Measurements from ENCODE around the gene CYP27A1.
A peak's percentile ranks its signal among the peaks of the same experiment; 100 is the strongest.

The CYP27A1 gene

GRCh38 chr2:218782528-218782844 lies 539 bp downstream of the CYP27A1 start:
- no peak overlapping the region for H4K91ac ChIP-seq (ENCODE audit: low read depth, low read length)
- H2BK120ac ChIP-seq (ENCODE audit: insufficient read depth, low read length, poor library complexity) = no peak overlapping the region
- peaks cover 4% of the 10 kb centered on the region for H3K79me1 ChIP-seq (ENCODE audit: low read length)
- H3K18ac ChIP-seq (ENCODE audit: low read length) = no peak overlapping the region
- H3K4me3 ChIP-seq (ENCODE audit: low read depth, low read length) = no peak overlapping the region
- H4K12ac ChIP-seq (ENCODE audit: low read depth, low read length) = peak overlapping the region; percentile 92
- DNase-seq = no peak
- WGBS (ENCODE audit: extremely low coverage, insufficient coverage, insufficient read length) = no CpG with 5 or more reads among the region's 6 CpGs
- peaks cover 3% of the 10 kb centered on the region for H3K79me2 ChIP-seq (ENCODE audit: control insufficient read depth, insufficient read depth, low read length, poor library complexity)
- no peak overlapping the region for H3K4ac ChIP-seq (ENCODE audit: low read depth, low read length)
- H2AFZ ChIP-seq (ENCODE audit: insufficient read depth, low read length, poor library complexity) = no peak overlapping the region
- no peak overlapping the region for H3K23ac ChIP-seq (ENCODE audit: low read length)
- no peak overlapping the region for H3K27ac ChIP-seq (ENCODE audit: low read depth, low read length)
- no peak overlapping the region for H2BK5ac ChIP-seq (ENCODE audit: low read depth, low read length, poor library complexity)
- H3K36me3 ChIP-seq (ENCODE audit: control insufficient read depth in 1 of 2, insufficient read depth in 2 of 2, low read length in 2 of 2) = no peaks in the 10 kb centered on the region
- peaks cover 12% of the 10 kb centered on the region for H3K27me3 ChIP-seq (ENCODE audit: insufficient read depth, low read length)
- H3K9ac ChIP-seq (ENCODE audit: low read length) = no peak overlapping the region
- peak overlapping the region; percentile 77 for H4K8ac ChIP-seq (ENCODE audit: low read depth, low read length)
- H2BK12ac ChIP-seq (ENCODE audit: low read length) = no peak overlapping the region
- H3K14ac ChIP-seq (ENCODE audit: low read length) = no peak overlapping the region
- H2AK5ac ChIP-seq (ENCODE audit: low read length) = no peak overlapping the region
- peaks cover 3% of the 10 kb centered on the region for H3K9me3 ChIP-seq (ENCODE audit: insufficient read depth, low read depth, low read length)
- peak overlapping the region; percentile 87 for H3K4me2 ChIP-seq (ENCODE audit: low read length)
- peaks cover 2 to 6% of the 10 kb centered on the region in 2 experiments for H3K4me1 ChIP-seq (ENCODE audit: control insufficient read depth in 1 of 2, insufficient read depth in 2 of 2, low read length in 2 of 2)

GRCh38 chr2:218783688-218784087 lies 1.7 kb downstream of the CYP27A1 start:
- no peak overlapping the region for H4K12ac ChIP-seq (ENCODE audit: low read depth, low read length)
- H3K9ac ChIP-seq (ENCODE audit: low read length) = no peak overlapping the region
- H2BK5ac ChIP-seq (ENCODE audit: low read depth, low read length, poor library complexity) = no peak overlapping the region
- no peak overlapping the region for H3K14ac ChIP-seq (ENCODE audit: low read length)
- H3K79me1 ChIP-seq (ENCODE audit: low read length) = peaks cover 4% of the 10 kb centered on the region
- no CpG with 5 or more reads among the region's 4 CpGs for WGBS (ENCODE audit: extremely low coverage, insufficient coverage, insufficient read length)
- peaks cover 12% of the 10 kb centered on the region for H3K27me3 ChIP-seq (ENCODE audit: insufficient read depth, low read length)
- no peak overlapping the region for H2AFZ ChIP-seq (ENCODE audit: insufficient read depth, low read length, poor library complexity)
- no peak overlapping the region for H3K23ac ChIP-seq (ENCODE audit: low read length)
- no peak overlapping the region for H3K18ac ChIP-seq (ENCODE audit: low read length)
- H4K8ac ChIP-seq (ENCODE audit: low read depth, low read length) = no peak overlapping the region
- H3K4me1 ChIP-seq (ENCODE audit: control insufficient read depth in 1 of 2, insufficient read depth in 2 of 2, low read length in 2 of 2) = peaks cover 2 to 6% of the 10 kb centered on the region in 2 experiments
- no peak for DNase-seq
- H2BK120ac ChIP-seq (ENCODE audit: insufficient read depth, low read length, poor library complexity) = no peak overlapping the region
- no peak overlapping the region for H3K4ac ChIP-seq (ENCODE audit: low read depth, low read length)
- no peak overlapping the region for H3K4me3 ChIP-seq (ENCODE audit: low read depth, low read length)
- H3K9me3 ChIP-seq (ENCODE audit: insufficient read depth, low read depth, low read length) = no peaks in the 10 kb centered on the region
- no peak overlapping the region for H3K27ac ChIP-seq (ENCODE audit: low read depth, low read length)
- no peak overlapping the region for H2AK5ac ChIP-seq (ENCODE audit: low read length)
- H3K79me2 ChIP-seq (ENCODE audit: control insufficient read depth, insufficient read depth, low read length, poor library complexity) = peaks cover 3% of the 10 kb centered on the region
- no peak overlapping the region for H4K91ac ChIP-seq (ENCODE audit: low read depth, low read length)
- H2BK12ac ChIP-seq (ENCODE audit: low read length) = no peak overlapping the region
- no peak overlapping the region for H3K4me2 ChIP-seq (ENCODE audit: low read length)
- H3K36me3 ChIP-seq (ENCODE audit: control insufficient read depth in 1 of 2, insufficient read depth in 2 of 2, low read length in 2 of 2) = no peaks in the 10 kb centered on the region

- H3K4me2 ChIP-seq (ENCODE audit: low read length) = no peak overlapping the region
- H2BK120ac ChIP-seq (ENCODE audit: insufficient read depth, low read length, poor library complexity) = no peak overlapping the region
- no peak overlapping the region for H3K14ac ChIP-seq (ENCODE audit: low read length)
- no peak overlapping the region for H3K4ac ChIP-seq (ENCODE audit: low read depth, low read length)
- no peak overlapping the region for H4K12ac ChIP-seq (ENCODE audit: low read depth, low read length)
- peaks cover 12% of the 10 kb centered on the region for H3K27me3 ChIP-seq (ENCODE audit: insufficient read depth, low read length)
- peaks cover 4% of the 10 kb centered on the region for H3K79me1 ChIP-seq (ENCODE audit: low read length)
- H2AK5ac ChIP-seq (ENCODE audit: low read length) = no peak overlapping the region
- no peak overlapping the region for H3K4me3 ChIP-seq (ENCODE audit: low read depth, low read length)
- H3K18ac ChIP-seq (ENCODE audit: low read length) = no peak overlapping the region
- peaks cover 2 to 6% of the 10 kb centered on the region in 2 experiments for H3K4me1 ChIP-seq (ENCODE audit: control insufficient read depth in 1 of 2, insufficient read depth in 2 of 2, low read length in 2 of 2)
- H3K9me3 ChIP-seq (ENCODE audit: insufficient read depth, low read depth, low read length) = no peaks in the 10 kb centered on the region
- H3K23ac ChIP-seq (ENCODE audit: low read length) = no peak overlapping the region
- peaks cover 3% of the 10 kb centered on the region for H3K79me2 ChIP-seq (ENCODE audit: control insufficient read depth, insufficient read depth, low read length, poor library complexity)
- WGBS (ENCODE audit: extremely low coverage, insufficient coverage, insufficient read length) = no CpG with 5 or more reads among the region's 1 CpG
- DNase-seq = no peak
- H2AFZ ChIP-seq (ENCODE audit: insufficient read depth, low read length, poor library complexity) = no peak overlapping the region
- H4K8ac ChIP-seq (ENCODE audit: low read depth, low read length) = no peak overlapping the region
- no peak overlapping the region for H4K91ac ChIP-seq (ENCODE audit: low read depth, low read length)
- H3K36me3 ChIP-seq (ENCODE audit: control insufficient read depth in 1 of 2, insufficient read depth in 2 of 2, low read length in 2 of 2) = no peaks in the 10 kb centered on the region
- no peak overlapping the region for H3K27ac ChIP-seq (ENCODE audit: low read depth, low read length)
- no peak overlapping the region for H3K9ac ChIP-seq (ENCODE audit: low read length)
- no peak overlapping the region for H2BK5ac ChIP-seq (ENCODE audit: low read depth, low read length, poor library complexity)
- H2BK12ac ChIP-seq (ENCODE audit: low read length) = no peak overlapping the region
Observed at GRCh38 chr2:218785103-218785502, 3.2 kb downstream of the CYP27A1 start.

GRCh38 chr2:218786133-218786532 lies 4.2 kb downstream of the CYP27A1 start:
- Histone ChIP-seq H3K27me3 (ENCODE audit: insufficient read depth, low read length) (peaks cover 12% of the 10 kb centered on the region), H3K9me3 (ENCODE audit: insufficient read depth, low read depth, low read length) (no peaks in the 10 kb centered on the region), H4K91ac (ENCODE audit: low read depth, low read length) (no peak overlapping the region), H3K14ac (ENCODE audit: low read length) (no peak overlapping the region), H2BK5ac (ENCODE audit: low read depth, low read length, poor library complexity) (no peak overlapping the region), H3K27ac (ENCODE audit: low read depth, low read length) (no peak overlapping the region), H3K36me3 (ENCODE audit: control insufficient read depth in 1 of 2, insufficient read depth in 2 of 2, low read length in 2 of 2) (no peaks in the 10 kb centered on the region), H4K12ac (ENCODE audit: low read depth, low read length) (no peak overlapping the region), H2AFZ (ENCODE audit: insufficient read depth, low read length, poor library complexity) (no peak overlapping the region), H3K4me2 (ENCODE audit: low read length) (no peak overlapping the region), H2BK12ac (ENCODE audit: low read length) (no peak overlapping the region), H3K18ac (ENCODE audit: low read length) (no peak overlapping the region), H3K4ac (ENCODE audit: low read depth, low read length) (no peak overlapping the region), H3K4me1 (ENCODE audit: control insufficient read depth in 1 of 2, insufficient read depth in 2 of 2, low read length in 2 of 2) (peaks cover 2 to 6% of the 10 kb centered on the region in 2 experiments), H3K79me1 (ENCODE audit: low read length) (peaks cover 4% of the 10 kb centered on the region), H3K4me3 (ENCODE audit: low read depth, low read length) (no peak overlapping the region), H2BK120ac (ENCODE audit: insufficient read depth, low read length, poor library complexity) (no peak overlapping the region), H4K8ac (ENCODE audit: low read depth, low read length) (no peak overlapping the region), H3K79me2 (ENCODE audit: control insufficient read depth, insufficient read depth, low read length, poor library complexity) (peaks cover 3% of the 10 kb centered on the region), H3K9ac (ENCODE audit: low read length) (no peak overlapping the region), H3K23ac (ENCODE audit: low read length) (no peak overlapping the region), H2AK5ac (ENCODE audit: low read length) (no peak overlapping the region)
- no peak for DNase-seq
- WGBS (ENCODE audit: extremely low coverage, insufficient coverage, insufficient read length) = no CpG with 5 or more reads among the region's 3 CpGs
